Tibial nerve (tissue), 3 donors: ENCODE results near the gene PDCD1.

Source experiments
- POLR2A ChIP-seq, 2 donors: fragments of 450-650 bp; IDR thresholded peaks; one replicate each; pipeline ENCODE4 v1.6.1; 2017; ENCODE audit warnings: antibody characterized with exemption in 2 of 2, mild to moderate bottlenecking in 2 of 2, moderate library complexity in 2 of 2
- TF ChIP-seq, protein P1 (sequence below), 5 experiments: fragments of 200-600 bp in 3 of 5; fragments of 450-650 bp in 2 of 5; sonication (generic) in 3 of 5; IDR thresholded peaks; one replicate each; pipeline ENCODE4 v1.5.1; 2016 to 2019; ENCODE audit warnings: antibody characterized with exemption in 5 of 5, mild to moderate bottlenecking in 3 of 5, moderate library complexity in 2 of 5

- no peak for TF ChIP-seq POLR2A (IDR thresholded peaks at IDR 0.05)
- TF ChIP-seq, protein P1, sequence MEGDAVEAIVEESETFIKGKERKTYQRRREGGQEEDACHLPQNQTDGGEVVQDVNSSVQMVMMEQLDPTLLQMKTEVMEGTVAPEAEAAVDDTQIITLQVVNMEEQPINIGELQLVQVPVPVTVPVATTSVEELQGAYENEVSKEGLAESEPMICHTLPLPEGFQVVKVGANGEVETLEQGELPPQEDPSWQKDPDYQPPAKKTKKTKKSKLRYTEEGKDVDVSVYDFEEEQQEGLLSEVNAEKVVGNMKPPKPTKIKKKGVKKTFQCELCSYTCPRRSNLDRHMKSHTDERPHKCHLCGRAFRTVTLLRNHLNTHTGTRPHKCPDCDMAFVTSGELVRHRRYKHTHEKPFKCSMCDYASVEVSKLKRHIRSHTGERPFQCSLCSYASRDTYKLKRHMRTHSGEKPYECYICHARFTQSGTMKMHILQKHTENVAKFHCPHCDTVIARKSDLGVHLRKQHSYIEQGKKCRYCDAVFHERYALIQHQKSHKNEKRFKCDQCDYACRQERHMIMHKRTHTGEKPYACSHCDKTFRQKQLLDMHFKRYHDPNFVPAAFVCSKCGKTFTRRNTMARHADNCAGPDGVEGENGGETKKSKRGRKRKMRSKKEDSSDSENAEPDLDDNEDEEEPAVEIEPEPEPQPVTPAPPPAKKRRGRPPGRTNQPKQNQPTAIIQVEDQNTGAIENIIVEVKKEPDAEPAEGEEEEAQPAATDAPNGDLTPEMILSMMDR (IDR thresholded peaks at IDR 0.05): no peak
Observed at GRCh38 chr2:241810307-241811200, 48.1 kb downstream of the PDCD1 start.
